Measurements from ENCODE around the gene PCDHGA11. TPM values are rescaled to one million over a fixed set of nuclear protein-coding genes. Genes with fewer than 3 reads are reported as not detected.
"Not testable (repeated sequence)": the region's sequence is repeated elsewhere in the genome, so short reads cannot be mapped to it uniquely, and the experiment has no call there.

The PCDHGA11 gene
- total RNA-seq, 4 donors from 2014 or later: 3.1 to 12.1 (median 5.3) TPM

DNA sequence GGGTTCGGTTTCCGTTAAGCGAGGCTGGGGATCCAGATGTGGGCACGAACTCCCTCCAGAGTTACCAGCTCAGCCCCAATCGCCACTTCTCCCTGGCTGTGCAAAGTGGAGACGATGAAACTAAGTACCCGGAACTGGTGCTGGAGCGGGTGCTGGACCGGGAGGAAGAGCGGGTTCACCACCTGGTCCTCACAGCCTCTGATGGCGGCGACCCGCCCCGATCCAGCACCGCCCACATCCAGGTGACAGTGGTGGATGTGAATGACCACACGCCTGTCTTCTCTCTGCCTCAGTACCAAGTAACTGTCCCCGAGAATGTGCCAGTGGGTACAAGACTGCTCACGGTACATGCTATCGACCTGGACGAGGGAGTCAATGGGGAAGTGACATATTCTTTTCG lies 37.5 kb upstream of the PCDHGA11 start:
- TF ChIP-seq, protein P1, sequence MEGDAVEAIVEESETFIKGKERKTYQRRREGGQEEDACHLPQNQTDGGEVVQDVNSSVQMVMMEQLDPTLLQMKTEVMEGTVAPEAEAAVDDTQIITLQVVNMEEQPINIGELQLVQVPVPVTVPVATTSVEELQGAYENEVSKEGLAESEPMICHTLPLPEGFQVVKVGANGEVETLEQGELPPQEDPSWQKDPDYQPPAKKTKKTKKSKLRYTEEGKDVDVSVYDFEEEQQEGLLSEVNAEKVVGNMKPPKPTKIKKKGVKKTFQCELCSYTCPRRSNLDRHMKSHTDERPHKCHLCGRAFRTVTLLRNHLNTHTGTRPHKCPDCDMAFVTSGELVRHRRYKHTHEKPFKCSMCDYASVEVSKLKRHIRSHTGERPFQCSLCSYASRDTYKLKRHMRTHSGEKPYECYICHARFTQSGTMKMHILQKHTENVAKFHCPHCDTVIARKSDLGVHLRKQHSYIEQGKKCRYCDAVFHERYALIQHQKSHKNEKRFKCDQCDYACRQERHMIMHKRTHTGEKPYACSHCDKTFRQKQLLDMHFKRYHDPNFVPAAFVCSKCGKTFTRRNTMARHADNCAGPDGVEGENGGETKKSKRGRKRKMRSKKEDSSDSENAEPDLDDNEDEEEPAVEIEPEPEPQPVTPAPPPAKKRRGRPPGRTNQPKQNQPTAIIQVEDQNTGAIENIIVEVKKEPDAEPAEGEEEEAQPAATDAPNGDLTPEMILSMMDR (IDR thresholded peaks at IDR 0.05): no peak
- no peak for DNase-seq (ENCODE audit: low spot score)
- no peak for ATAC-seq (ENCODE audit: low FRiP score)

DNA sequence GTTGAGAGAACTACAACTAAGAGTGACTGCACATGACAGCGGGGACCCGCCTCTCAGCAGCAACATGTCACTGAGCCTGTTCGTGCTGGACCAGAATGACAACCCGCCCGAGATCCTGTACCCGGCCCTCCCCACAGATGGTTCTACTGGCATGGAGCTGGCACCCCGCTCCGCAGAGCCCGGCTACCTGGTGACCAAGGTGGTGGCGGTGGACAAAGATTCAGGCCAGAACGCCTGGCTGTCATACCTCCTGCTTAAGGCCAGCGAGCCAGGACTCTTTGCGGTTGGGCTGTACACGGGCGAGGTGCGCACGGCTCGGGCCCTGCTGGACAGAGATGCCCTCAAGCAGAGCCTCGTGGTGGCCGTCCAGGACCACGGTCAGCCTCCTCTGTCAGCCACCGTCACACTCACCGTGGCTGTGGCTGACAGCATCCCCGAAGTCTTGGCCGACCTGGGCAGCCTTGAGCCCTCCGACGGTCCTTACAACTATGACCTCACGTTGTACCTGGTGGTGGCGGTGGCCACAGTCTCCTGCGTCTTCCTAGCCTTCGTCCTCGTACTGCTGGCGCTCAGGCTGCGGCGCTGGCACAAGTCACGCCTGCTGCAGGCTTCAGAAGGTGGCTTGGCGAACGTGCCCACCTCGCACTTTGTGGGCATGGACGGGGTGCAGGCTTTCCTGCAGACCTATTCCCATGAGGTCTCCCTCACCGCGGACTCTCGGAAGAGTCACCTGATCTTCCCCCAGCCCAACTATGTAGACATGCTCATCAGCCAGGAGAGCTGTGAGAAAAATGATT lies 36.2 kb upstream of the PCDHGA11 start:
- ATAC-seq (ENCODE audit: low FRiP score) (no peak), DNase-seq (ENCODE audit: low spot score) (no peak)
- TF ChIP-seq, protein P1 (IDR thresholded peaks at IDR 0.05): no peak

DNA sequence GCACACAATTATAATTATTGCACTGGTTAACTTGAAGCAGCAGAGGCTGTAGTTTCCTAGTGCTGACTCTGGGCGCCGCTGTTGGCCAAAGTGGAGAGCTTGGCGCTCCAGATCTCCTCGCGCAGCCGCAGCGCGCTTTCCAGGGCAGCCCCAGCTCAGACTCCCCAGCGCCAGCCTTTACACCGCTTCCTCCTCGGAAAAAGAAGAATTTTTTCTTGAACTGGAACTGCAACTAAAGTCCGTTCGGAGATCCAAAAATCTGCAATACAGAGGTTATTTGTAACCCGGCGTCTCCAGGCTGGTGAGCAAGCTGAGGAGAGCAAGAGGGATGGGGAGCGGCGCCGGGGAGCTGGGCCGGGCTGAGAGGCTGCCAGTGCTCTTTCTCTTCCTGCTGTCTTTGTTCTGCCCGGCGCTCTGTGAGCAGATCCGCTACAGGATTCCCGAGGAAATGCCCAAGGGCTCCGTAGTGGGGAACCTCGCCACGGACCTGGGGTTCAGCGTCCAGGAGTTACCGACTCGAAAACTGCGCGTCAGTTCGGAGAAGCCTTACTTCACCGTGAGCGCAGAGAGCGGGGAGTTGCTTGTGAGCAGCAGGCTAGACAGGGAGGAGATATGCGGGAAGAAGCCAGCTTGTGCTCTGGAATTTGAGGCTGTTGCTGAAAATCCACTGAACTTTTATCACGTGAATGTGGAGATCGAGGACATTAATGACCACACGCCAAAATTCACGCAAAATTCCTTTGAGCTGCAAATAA lies 33.1 kb upstream of the PCDHGA11 start, which contains the start of gene PCDHGB4:
Gene PCDHGB4, plus strand, starts transcription at position 142 of the 755 bp plus-strand sequence. Its CDS starts 187 bp downstream, at position 329.
- ATAC-seq (ENCODE audit: low FRiP score); DNase-seq (ENCODE audit: low spot score): not testable (repeated sequence)

DNA sequence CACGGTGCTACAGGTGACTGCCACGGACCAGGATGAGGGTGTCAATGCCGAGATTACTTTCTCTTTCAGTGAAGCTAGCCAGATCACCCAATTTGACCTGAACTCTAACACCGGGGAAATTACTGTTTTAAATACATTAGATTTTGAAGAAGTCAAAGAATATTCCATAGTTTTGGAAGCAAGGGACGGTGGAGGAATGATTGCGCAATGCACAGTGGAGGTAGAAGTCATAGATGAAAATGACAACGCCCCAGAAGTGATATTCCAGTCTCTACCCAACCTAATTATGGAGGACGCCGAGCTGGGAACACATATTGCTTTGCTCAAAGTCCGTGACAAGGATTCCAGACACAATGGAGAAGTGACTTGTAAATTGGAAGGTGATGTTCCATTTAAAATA lies 32.2 kb upstream of the PCDHGA11 start:
- DNase-seq (ENCODE audit: low spot score): no peak
- no peak for ATAC-seq (ENCODE audit: low FRiP score)
- TF ChIP-seq, protein P1 (IDR thresholded peaks at IDR 0.05): no peak

DNA sequence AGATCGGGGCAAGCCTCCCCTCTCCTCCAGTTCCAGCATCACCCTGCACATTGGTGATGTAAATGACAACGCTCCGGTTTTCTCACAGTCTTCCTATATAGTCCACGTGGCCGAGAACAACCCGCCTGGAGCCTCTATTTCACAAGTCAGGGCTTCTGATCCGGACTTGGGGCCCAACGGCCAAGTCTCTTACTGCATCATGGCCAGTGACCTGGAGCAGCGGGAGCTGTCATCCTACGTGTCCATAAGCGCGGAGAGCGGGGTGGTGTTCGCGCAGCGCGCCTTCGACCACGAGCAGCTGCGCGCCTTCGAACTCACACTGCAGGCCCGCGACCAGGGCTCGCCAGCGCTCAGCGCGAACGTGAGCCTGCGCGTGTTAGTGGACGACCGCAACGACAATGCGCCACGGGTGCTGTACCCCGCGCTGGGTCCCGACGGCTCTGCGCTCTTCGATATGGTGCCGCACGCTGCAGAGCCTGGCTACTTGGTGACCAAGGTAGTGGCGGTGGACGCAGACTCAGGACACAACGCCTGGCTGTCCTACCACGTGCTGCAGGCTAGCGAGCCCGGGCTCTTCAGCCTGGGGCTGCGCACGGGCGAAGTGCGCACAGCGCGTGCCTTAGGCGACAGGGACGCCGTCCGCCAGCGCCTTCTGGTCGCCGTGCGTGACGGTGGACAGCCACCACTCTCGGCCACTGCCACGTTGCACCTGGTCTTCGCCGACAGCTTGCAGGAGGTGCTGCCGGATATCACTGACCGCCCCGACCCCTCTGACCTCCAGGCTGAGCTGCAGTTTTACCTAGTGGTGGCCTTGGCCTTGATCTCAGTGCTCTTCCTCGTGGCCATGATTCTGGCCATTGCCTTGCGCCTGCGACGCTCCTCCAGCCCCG lies 31.5 kb upstream of the PCDHGA11 start:
- DNase-seq (ENCODE audit: low spot score): no peak
- TF ChIP-seq, protein P1 (IDR thresholded peaks at IDR 0.05): no peak
- ATAC-seq (ENCODE audit: low FRiP score): no peak

DNA sequence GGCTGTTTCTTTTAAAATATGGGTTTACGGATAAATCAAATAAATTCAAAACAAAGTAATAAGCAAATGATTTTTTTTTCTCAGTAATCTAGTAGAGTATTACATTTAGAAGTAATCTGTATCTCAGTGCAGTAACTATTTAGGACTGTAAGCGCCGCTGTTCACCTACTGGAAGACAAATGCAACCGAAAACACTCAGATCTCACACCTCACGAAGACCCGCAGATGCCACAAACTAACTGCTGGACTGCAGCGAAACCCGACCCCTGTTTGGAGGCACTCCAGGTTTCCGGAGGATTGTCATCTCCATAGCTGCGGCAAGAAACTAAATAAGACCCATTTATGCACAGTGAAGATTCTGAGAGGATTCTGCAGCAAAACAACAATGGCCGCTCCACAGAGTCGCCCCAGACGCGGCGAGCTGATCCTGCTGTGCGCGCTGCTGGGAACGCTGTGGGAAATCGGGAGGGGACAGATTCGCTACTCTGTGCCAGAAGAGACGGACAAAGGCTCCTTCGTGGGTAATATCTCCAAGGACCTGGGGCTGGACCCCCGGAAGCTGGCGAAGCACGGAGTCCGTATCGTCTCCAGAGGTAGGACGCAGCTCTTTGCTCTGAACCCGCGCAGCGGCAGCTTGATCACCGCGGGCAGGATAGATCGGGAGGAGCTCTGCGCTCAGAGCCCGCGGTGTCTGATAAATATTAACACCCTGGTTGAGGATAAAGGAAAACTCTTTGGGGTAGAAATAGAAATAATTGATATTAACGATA lies 28.2 kb upstream of the PCDHGA11 start, which contains the start of gene PCDHGA8:
Gene PCDHGA8, plus strand, starts transcription at position 205 of the 770 bp plus-strand sequence. Its CDS starts 181 bp downstream, at position 386.
- TF ChIP-seq, protein P1 (IDR thresholded peaks at IDR 0.05): no peak
- DNase-seq (ENCODE audit: low spot score): no peak
- no peak for ATAC-seq (ENCODE audit: low FRiP score)

Measured in omental fat pad (tissue), 4 donors.